Stomach (tissue), 4 donors: ENCODE results near the gene AGBL4.

Experiments
- EP300 ChIP-seq: sonication (generic); formaldehyde crosslinking; IDR thresholded peaks from one replicate; pipeline ENCODE4 v1.6.1; 2017; ENCODE audit warnings: antibody characterized with exemption
- POLR2A ChIP-seq, 4 donors: fragments of 450-650 bp; IDR thresholded peaks; one replicate each; pipeline ENCODE4 v1.6.1; 2016; ENCODE audit warnings: antibody characterized with exemption in 4 of 4, control low read depth in 2 of 4, mild to moderate bottlenecking in 1 of 4, moderate library complexity in 1 of 4
- POLR2AphosphoS5 ChIP-seq, 3 donors: sonication (generic); formaldehyde crosslinking; IDR thresholded peaks; one replicate each; pipeline ENCODE4 v1.6.1; 2016; ENCODE audit warnings: antibody characterized with exemption in 3 of 3
- TF ChIP-seq, protein P1 (sequence below), 7 experiments: fragments of 450-650 bp in 4 of 7; fragments of 200-600 bp in 3 of 7; sonication (generic) in 3 of 7; IDR thresholded peaks; one replicate each; pipeline ENCODE4 v1.5.1; 2016 to 2019; ENCODE audit warnings: antibody characterized with exemption in 7 of 7, control low read depth in 2 of 7, mild to moderate bottlenecking in 1 of 7

DNA sequence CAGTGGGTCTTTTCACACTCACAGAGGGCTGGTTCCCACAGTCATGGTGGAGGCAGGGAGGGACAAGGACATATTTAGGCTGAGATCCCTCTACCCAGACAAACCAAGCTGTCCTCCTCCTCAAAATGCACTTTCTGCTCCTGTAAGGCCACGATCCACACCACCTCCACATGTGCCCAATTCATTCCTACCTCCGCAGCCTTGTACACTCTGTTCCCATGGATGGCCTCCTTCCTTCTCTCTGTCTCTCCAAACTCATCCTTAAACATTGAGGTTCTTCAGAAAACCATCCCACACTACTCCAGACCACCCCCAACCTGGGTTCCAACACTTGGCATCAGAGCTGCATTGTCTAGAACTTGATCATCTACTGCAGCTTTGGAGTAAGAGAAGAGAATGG is 842.7 kb downstream of the AGBL4 start:
- no peak for TF ChIP-seq POLR2AphosphoS5 (IDR thresholded peaks at IDR 0.05)
- TF ChIP-seq, protein P1, sequence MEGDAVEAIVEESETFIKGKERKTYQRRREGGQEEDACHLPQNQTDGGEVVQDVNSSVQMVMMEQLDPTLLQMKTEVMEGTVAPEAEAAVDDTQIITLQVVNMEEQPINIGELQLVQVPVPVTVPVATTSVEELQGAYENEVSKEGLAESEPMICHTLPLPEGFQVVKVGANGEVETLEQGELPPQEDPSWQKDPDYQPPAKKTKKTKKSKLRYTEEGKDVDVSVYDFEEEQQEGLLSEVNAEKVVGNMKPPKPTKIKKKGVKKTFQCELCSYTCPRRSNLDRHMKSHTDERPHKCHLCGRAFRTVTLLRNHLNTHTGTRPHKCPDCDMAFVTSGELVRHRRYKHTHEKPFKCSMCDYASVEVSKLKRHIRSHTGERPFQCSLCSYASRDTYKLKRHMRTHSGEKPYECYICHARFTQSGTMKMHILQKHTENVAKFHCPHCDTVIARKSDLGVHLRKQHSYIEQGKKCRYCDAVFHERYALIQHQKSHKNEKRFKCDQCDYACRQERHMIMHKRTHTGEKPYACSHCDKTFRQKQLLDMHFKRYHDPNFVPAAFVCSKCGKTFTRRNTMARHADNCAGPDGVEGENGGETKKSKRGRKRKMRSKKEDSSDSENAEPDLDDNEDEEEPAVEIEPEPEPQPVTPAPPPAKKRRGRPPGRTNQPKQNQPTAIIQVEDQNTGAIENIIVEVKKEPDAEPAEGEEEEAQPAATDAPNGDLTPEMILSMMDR (IDR thresholded peaks at IDR 0.05) = no peak
- no peak for TF ChIP-seq POLR2A (IDR thresholded peaks at IDR 0.05)
- TF ChIP-seq EP300 = no peak
